WTC11 (cell line): ENCODE results near the gene GNMT.

Experiments used
- CBFB ChIP-seq: sonication (generic); formaldehyde crosslinking; IDR thresholded peaks from 2 replicates; pipeline ENCODE4 v1.8.1; 2022; ENCODE audit warnings: mild to moderate bottlenecking, low read depth, missing genetic modification reagents
- JUN ChIP-seq: sonication (generic); formaldehyde crosslinking; IDR thresholded peaks from 2 replicates; pipeline ENCODE4 v1.8.0; 2023; ENCODE audit warnings: mild to moderate bottlenecking, missing genetic modification reagents
- KAT7 ChIP-seq: sonication (generic); formaldehyde crosslinking; IDR thresholded peaks from 2 replicates; pipeline ENCODE4 v1.8.1; 2023; ENCODE audit warnings: missing genetic modification reagents, mild to moderate bottlenecking, borderline replicate concordance
- NFATC4 ChIP-seq: fragments of 250-450 bp; sonication (Bioruptor Pico); IDR thresholded peaks from 2 replicates; pipeline ENCODE4 v1.9.0; 2021; ENCODE audit warnings: mild to moderate bottlenecking
- NFYB ChIP-seq: sonication (generic); formaldehyde crosslinking; conservative IDR thresholded peaks from 2 replicates; pipeline ENCODE4 v1.8.0; 2022; ENCODE audit warnings: low read depth, missing genetic modification reagents
- TF ChIP-seq, protein P1 (sequence below): sonication (generic); formaldehyde crosslinking; IDR thresholded peaks from 2 replicates; pipeline ENCODE4 v1.8.1; 2023; ENCODE audit warnings: mild to moderate bottlenecking, missing genetic modification reagents, moderate library complexity
- TF ChIP-seq, protein P2 (sequence below): sonication (generic); formaldehyde crosslinking; conservative IDR thresholded peaks from 2 replicates; pipeline ENCODE4 v1.8.1; 2022; ENCODE audit warnings: mild to moderate bottlenecking, missing genetic modification reagents
- TF ChIP-seq, protein P3 (sequence below): fragments of 200-600 bp; IDR thresholded peaks from 2 replicates; pipeline ENCODE4 v1.8.0; 2022; ENCODE audit warnings: antibody characterized with exemption
- TF ChIP-seq, protein P4 (sequence below): sonication (generic); formaldehyde crosslinking; IDR thresholded peaks from 2 replicates; pipeline ENCODE4 v1.8.0; 2022; ENCODE audit warnings: mild to moderate bottlenecking, missing genetic modification reagents
- TF ChIP-seq, protein P5 (sequence below): sonication (generic); formaldehyde crosslinking; IDR thresholded peaks from 2 replicates; pipeline ENCODE4 v1.8.0; 2022; ENCODE audit warnings: mild to moderate bottlenecking, missing genetic modification reagents

DNA sequence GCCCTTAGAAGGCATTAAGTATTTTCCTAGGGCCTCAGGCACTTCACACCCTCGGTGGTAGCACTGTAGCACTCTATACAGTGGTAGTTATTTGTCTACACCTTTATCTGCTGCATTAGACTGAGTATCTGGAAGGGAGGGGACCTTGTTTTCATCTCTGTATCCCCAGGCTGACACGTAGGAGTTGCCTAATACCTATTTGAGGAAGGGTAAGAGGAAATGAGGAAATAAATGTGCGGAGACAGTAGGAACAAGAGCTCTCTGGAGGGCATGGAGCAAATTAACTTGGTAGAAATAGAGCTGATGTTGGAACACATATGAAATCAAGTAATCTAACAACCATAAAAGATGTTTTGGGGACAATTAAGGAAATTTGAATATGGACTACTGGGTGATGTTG, 27.3 kb upstream of the GNMT start:
- TF ChIP-seq, protein P1, sequence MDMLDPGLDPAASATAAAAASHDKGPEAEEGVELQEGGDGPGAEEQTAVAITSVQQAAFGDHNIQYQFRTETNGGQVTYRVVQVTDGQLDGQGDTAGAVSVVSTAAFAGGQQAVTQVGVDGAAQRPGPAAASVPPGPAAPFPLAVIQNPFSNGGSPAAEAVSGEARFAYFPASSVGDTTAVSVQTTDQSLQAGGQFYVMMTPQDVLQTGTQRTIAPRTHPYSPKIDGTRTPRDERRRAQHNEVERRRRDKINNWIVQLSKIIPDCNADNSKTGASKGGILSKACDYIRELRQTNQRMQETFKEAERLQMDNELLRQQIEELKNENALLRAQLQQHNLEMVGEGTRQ, result no peak
- TF ChIP-seq, protein P2, sequence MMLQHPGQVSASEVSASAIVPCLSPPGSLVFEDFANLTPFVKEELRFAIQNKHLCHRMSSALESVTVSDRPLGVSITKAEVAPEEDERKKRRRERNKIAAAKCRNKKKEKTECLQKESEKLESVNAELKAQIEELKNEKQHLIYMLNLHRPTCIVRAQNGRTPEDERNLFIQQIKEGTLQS, result no peak
- TF ChIP-seq, protein P3, sequence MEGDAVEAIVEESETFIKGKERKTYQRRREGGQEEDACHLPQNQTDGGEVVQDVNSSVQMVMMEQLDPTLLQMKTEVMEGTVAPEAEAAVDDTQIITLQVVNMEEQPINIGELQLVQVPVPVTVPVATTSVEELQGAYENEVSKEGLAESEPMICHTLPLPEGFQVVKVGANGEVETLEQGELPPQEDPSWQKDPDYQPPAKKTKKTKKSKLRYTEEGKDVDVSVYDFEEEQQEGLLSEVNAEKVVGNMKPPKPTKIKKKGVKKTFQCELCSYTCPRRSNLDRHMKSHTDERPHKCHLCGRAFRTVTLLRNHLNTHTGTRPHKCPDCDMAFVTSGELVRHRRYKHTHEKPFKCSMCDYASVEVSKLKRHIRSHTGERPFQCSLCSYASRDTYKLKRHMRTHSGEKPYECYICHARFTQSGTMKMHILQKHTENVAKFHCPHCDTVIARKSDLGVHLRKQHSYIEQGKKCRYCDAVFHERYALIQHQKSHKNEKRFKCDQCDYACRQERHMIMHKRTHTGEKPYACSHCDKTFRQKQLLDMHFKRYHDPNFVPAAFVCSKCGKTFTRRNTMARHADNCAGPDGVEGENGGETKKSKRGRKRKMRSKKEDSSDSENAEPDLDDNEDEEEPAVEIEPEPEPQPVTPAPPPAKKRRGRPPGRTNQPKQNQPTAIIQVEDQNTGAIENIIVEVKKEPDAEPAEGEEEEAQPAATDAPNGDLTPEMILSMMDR, result no peak
- TF ChIP-seq JUN, result no peak
- TF ChIP-seq NFATC4 (CRISPR knock-in tag), result no peak
- TF ChIP-seq CBFB (CRISPR knock-in tag), result no peak
- TF ChIP-seq, protein P4, sequence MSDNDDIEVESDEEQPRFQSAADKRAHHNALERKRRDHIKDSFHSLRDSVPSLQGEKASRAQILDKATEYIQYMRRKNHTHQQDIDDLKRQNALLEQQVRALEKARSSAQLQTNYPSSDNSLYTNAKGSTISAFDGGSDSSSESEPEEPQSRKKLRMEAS, result no peak
- no peak for TF ChIP-seq KAT7 (CRISPR knock-in tag)
- no peak for TF ChIP-seq NFYB (CRISPR knock-in tag)
- TF ChIP-seq, protein P5, sequence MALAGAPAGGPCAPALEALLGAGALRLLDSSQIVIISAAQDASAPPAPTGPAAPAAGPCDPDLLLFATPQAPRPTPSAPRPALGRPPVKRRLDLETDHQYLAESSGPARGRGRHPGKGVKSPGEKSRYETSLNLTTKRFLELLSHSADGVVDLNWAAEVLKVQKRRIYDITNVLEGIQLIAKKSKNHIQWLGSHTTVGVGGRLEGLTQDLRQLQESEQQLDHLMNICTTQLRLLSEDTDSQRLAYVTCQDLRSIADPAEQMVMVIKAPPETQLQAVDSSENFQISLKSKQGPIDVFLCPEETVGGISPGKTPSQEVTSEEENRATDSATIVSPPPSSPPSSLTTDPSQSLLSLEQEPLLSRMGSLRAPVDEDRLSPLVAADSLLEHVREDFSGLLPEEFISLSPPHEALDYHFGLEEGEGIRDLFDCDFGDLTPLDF (CRISPR knock-in tag), result no peak
